Small intestine (tissue), 7 donors: ENCODE measurements around the gene LDB2. TPM values are rescaled to one million over a fixed set of nuclear protein-coding genes. Genes with fewer than 3 reads are reported as not detected.

Experiments used
- DNase-seq, 2 donors: peaks; one replicate each; pipeline versions ENCODE4 v3.0.0 to v3.0.0-alpha.2; 2013
- FAIRE-seq: peaks from 2 replicates; lab custom pipeline; 2012; peaks lifted over from hg19 to GRCh38; lab: Jason Lieb, UNC
- H3K27ac ChIP-seq, 3 donors: one replicate each; pipeline ENCODE4 v1.5.1; 2013; ENCODE audit warnings: low read length in 2 of 3, mild to moderate bottlenecking in 2 of 3, control low read depth in 1 of 3, inconsistent platforms in 1 of 3, low read depth in 1 of 3, moderate library complexity in 1 of 3
- H3K27me3 ChIP-seq, 3 donors: one replicate each; pipeline ENCODE4 v1.6.1; 2013; ENCODE audit warnings: low read length in 3 of 3, inconsistent platforms in 1 of 3; ENCODE audit not compliant: control insufficient read depth in 3 of 3, insufficient read depth in 3 of 3
- H3K36me3 ChIP-seq, 3 donors: one replicate each; pipeline ENCODE4 v1.6.1; 2013; ENCODE audit warnings: low read length in 3 of 3, inconsistent platforms in 1 of 3, low read depth in 1 of 3, mild to moderate bottlenecking in 1 of 3, moderate library complexity in 1 of 3; ENCODE audit not compliant: control insufficient read depth in 3 of 3, insufficient read depth in 2 of 3
- H3K4me1 ChIP-seq, 3 donors: one replicate each; pipeline ENCODE4 v1.6.1; 2013; ENCODE audit warnings: low read length in 2 of 3, inconsistent platforms in 1 of 3, low read depth in 1 of 3, mild to moderate bottlenecking in 1 of 3, moderate library complexity in 1 of 3; ENCODE audit not compliant: control insufficient read depth in 3 of 3, insufficient read depth in 2 of 3
- H3K4me3 ChIP-seq, 3 donors: one replicate each; pipeline ENCODE4 v1.5.1; 2013; ENCODE audit warnings: low read length in 3 of 3, control low read depth in 1 of 3, inconsistent platforms in 1 of 3, low read depth in 1 of 3, mild to moderate bottlenecking in 1 of 3, moderate library complexity in 1 of 3
- H3K9me3 ChIP-seq, 2 donors: one replicate each; pipeline ENCODE4 v1.6.1; 2013; ENCODE audit warnings: low read depth in 1 of 2, low read length in 1 of 2; ENCODE audit not compliant: control insufficient read depth in 2 of 2, insufficient read depth in 1 of 2
- WGBS, 3 donors: extraction: QIAGEN DNeasy Blood & Tissue Kit; methylation state at CpG; one replicate each; pipeline ENCODE4 v1.1.7; 2013; 5-methylcytosine and 5-hydroxymethylcytosine counted together
- polyA plus RNA-seq, 4 donors: library from polyadenylated mRNA; stranded (reverse) in 3 of 4; unstranded in 1 of 4; fragments of 200-250 nt in 3 of 4; fragments of 120-200 nt in 1 of 4; gene quantifications; one replicate each; pipeline versions ENCODE4 v1.2.1 to v1.2.3, GENCODE V29; 2013
- donor health status: healthy with polysubstance abuse.
- donor health status: control.
- donor health status: control.
- donor health status: Bipolar disorder and iron deficiency.
- donor health status: healthy.

LDB2 gene
- polyA plus RNA-seq, 4 donors = 1.1 to 19.2 (median 6.6) TPM

GRCh38 chr4:16730522-16731205, 167.8 kb downstream of the LDB2 start:
- no peak overlapping the region for H3K27ac ChIP-seq
- no peak overlapping the region for H3K4me3 ChIP-seq
- FAIRE-seq (no peak), DNase-seq (no peak)
- H3K36me3 ChIP-seq = no peaks in the 10 kb centered on the region
- H3K27me3 ChIP-seq = no peaks in the 10 kb centered on the region
- 80 to 84% (median 80%) methylated on average over 3 of the region's 3 CpGs for WGBS, 3 donors
- no peaks in the 10 kb centered on the region for H3K4me1 ChIP-seq
- H3K9me3 ChIP-seq = no peaks in the 10 kb centered on the region

- Histone ChIP-seq H3K36me3 (no peaks in the 10 kb centered on the region), H3K9me3 (peaks cover 0 to 4% of the 10 kb centered on the region in 2 donors), H3K4me3 (no peak overlapping the region), H3K27me3 (no peaks in the 10 kb centered on the region), H3K4me1 (no peaks in the 10 kb centered on the region), H3K27ac (no peak overlapping the region)
- WGBS, 3 donors = 63 to 71% (median 70%) methylated on average over 7 of the region's 7 CpGs
- FAIRE-seq (no peak), DNase-seq (no peak)
Measured at GRCh38 chr4:16729336-16729735, 169.1 kb downstream of the LDB2 start.

DNA sequence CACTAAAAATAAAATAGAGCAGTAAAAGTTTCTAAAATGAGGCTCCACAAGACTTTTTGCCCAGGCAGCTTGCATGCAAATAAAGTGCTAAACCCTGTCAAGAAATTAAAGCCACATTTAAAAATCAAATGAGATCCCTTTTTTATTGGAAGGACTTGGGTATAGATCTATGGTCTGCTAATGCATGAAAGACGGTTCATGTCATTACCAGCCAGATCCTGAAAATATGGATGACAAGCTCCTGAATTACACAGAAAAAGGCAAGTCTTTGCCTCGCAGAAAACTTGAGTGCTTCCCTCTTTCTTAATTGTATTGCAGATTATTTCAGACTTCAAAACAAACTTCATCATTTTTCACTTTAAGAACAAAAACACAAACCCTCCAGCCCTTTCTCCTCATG, 169.6 kb downstream of the LDB2 start:
- peaks cover 0 to 4% of the 10 kb centered on the region in 2 donors for H3K9me3 ChIP-seq
- H3K27ac ChIP-seq = no peak overlapping the region
- 71 to 77% (median 75%) methylated on average over 2 of the region's 2 CpGs for WGBS, 3 donors
- FAIRE-seq = no peak
- no peak overlapping the region for H3K4me3 ChIP-seq
- H3K4me1 ChIP-seq = no peaks in the 10 kb centered on the region
- H3K36me3 ChIP-seq = no peaks in the 10 kb centered on the region
- H3K27me3 ChIP-seq = no peaks in the 10 kb centered on the region
- DNase-seq = no peak

GRCh38 chr4:16728111-16728510, 170.3 kb downstream of the LDB2 start:
- FAIRE-seq (no peak), DNase-seq (no peak)
- Histone ChIP-seq H3K27me3 (no peaks in the 10 kb centered on the region), H3K4me1 (no peaks in the 10 kb centered on the region), H3K36me3 (no peaks in the 10 kb centered on the region), H3K27ac (no peak overlapping the region), H3K9me3 (peaks cover 0 to 4% of the 10 kb centered on the region in 2 donors), H3K4me3 (no peak overlapping the region)

DNA sequence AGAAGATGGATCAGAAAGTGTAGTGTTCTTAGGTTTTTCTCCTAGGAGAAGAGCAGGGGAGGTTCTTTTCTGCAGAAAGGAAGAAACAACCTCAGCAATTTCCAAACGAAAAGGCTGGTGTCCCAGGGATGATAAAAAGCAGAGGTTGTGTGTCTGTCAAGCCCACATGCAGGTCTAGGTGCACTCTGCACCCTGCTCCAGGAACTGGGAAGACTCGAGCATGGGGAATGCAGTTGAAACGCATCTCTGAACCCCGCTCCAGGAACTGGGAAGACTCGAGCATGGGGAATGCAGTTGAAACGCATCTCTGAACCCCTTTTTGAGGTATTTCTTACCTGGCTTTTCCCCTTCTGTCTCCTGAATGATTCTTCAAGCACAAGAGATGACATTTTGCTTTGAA, 171.2 kb downstream of the LDB2 start:
- Histone ChIP-seq H3K36me3 (no peaks in the 10 kb centered on the region), H3K9me3 (peaks cover 0 to 4% of the 10 kb centered on the region in 2 donors), H3K4me3 (no peak overlapping the region), H3K4me1 (no peaks in the 10 kb centered on the region), H3K27me3 (no peaks in the 10 kb centered on the region), H3K27ac (no peak overlapping the region)
- WGBS, 3 donors = 61 to 83% (median 64%) methylated on average over 6 of the region's 6 CpGs
- no peak for FAIRE-seq
- no peak for DNase-seq

DNA sequence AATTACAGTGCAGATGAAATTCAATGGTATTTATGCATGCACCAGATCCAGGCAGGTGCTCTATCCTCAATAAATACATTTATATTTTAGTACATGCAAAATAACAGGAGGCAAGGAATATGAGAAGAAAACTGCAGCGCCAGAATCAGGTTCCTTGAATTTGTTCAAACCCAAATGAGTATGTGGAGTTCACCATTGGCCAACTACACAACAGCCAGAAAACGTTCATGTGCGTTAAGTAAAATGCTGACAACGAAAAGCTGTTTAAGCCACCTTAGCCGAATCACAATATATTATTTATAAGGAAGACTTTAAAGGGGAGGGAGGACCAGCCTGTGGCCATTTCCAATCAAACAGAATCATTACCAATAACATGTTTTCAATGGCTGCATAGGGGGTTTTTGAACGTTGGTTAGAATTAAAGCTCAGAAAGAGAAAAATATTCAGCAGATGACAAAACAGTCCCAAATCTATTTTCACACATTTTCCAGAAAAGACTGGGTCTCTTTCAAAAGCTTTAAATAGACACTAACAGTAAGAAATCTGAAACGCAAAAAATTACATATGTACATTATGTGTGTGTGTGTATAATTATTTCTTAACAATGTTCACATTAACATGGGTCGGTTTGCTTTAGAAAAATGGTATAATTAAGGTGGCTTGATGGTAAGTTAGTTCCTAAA, 171.9 kb downstream of the LDB2 start:
- Histone ChIP-seq H3K27me3 (no peaks in the 10 kb centered on the region), H3K9me3 (peaks cover 0 to 4% of the 10 kb centered on the region in 2 donors), H3K36me3 (no peaks in the 10 kb centered on the region), H3K27ac (no peak overlapping the region), H3K4me3 (no peak overlapping the region), H3K4me1 (no peaks in the 10 kb centered on the region)
- FAIRE-seq = no peak
- DNase-seq = no peak
- WGBS, 3 donors = 87 to 91% (median 88%) methylated on average over 8 of the region's 8 CpGs

DNA sequence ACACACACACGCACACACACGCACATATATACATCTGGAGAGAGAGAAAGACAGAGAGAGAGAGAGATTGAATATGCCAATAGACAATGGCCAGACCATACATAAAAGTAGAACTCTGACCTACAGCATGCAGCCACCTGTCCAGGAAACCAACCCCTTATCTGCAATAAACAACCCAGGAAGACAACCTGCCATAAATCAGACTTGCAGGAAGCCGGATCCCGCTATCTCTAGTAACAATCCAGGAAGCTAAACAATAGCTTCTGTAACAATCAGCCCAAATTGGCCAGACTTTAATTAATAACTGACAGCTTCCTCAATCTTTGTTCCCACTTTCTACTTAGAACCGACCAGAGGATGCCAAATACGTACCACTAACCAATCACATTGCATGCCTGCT, 173.2 kb downstream of the LDB2 start:
- WGBS, 3 donors = 52 to 65% (median 59%) methylated on average over 6 of the region's 6 CpGs
- Histone ChIP-seq H3K36me3 (no peaks in the 10 kb centered on the region), H3K4me3 (no peak overlapping the region), H3K27me3 (no peaks in the 10 kb centered on the region), H3K27ac (no peak overlapping the region), H3K4me1 (no peaks in the 10 kb centered on the region), H3K9me3 (peaks cover 0 to 4% of the 10 kb centered on the region in 2 donors)
- FAIRE-seq (no peak), DNase-seq (no peak)

- Histone ChIP-seq H3K27me3 (no peaks in the 10 kb centered on the region), H3K9me3 (peaks cover 0 to 4% of the 10 kb centered on the region in 2 donors), H3K36me3 (no peaks in the 10 kb centered on the region), H3K4me1 (no peaks in the 10 kb centered on the region), H3K4me3 (no peak overlapping the region), H3K27ac (no peak overlapping the region)
- WGBS, 3 donors = 53 to 85% (median 69%) methylated on average over 3 of the region's 3 CpGs
- DNase-seq (no peak), FAIRE-seq (no peak)
Measured at GRCh38 chr4:16722416-16722815, 176.0 kb downstream of the LDB2 start.
